Smooth muscle cell (in vitro differentiated cells): ENCODE results near the gene RNU1-3. TPM values are rescaled to one million over a fixed set of nuclear protein-coding genes. Genes with fewer than 3 reads are reported as not detected.
"Not testable (repeated sequence)": the region's sequence is repeated elsewhere in the genome, so short reads cannot be mapped to it uniquely, and the experiment has no call there.

Experiments
- DNase-seq: peaks from one replicate; lab custom pipeline; 2025; ENCODE audit not compliant: unreplicated experiment; lab: John Stamatoyannopoulos, UW
- H2AFZ ChIP-seq: fragments of 200-600 bp; sonication (generic); 2 replicates; pipeline ENCODE4 v1.6.0; 2016; ENCODE audit warnings: antibody characterized with exemption, low read depth, mild to moderate bottlenecking
- H3F3A ChIP-seq: fragments of 200-600 bp; sonication (generic); 2 replicates; pipeline ENCODE4 v1.6.0; 2017; ENCODE audit warnings: antibody characterized with exemption, low read depth
- H3K27ac ChIP-seq: fragments of 200-600 bp; sonication (generic); 2 replicates; pipeline ENCODE4 v1.5.1; 2016; ENCODE audit warnings: low read depth, mild to moderate bottlenecking
- H3K27me3 ChIP-seq: fragments of 200-600 bp; sonication (generic); 2 replicates; pipeline ENCODE4 v1.6.1; 2016; ENCODE audit warnings: low read depth, mild to moderate bottlenecking
- H3K36me3 ChIP-seq: fragments of 200-600 bp; sonication (generic); 2 replicates; pipeline ENCODE4 v1.5.1; 2016; ENCODE audit warnings: low read depth
- H3K4me1 ChIP-seq: fragments of 200-600 bp; sonication (generic); 2 replicates; pipeline ENCODE4 v1.5.1; 2016; ENCODE audit warnings: low read depth
- H3K4me2 ChIP-seq: fragments of 200-600 bp; sonication (generic); 2 replicates; pipeline ENCODE4 v1.6.0; 2016; ENCODE audit warnings: mild to moderate bottlenecking
- H3K4me3 ChIP-seq: fragments of 200-600 bp; sonication (generic); 2 replicates; pipeline ENCODE4 v1.5.1; 2016; ENCODE audit warnings: mild to moderate bottlenecking
- H3K79me2 ChIP-seq: fragments of 200-600 bp; sonication (generic); 2 replicates; pipeline ENCODE4 v1.6.0; 2016; ENCODE audit warnings: low read depth, mild to moderate bottlenecking
- H3K9ac ChIP-seq: fragments of 200-600 bp; sonication (generic); 2 replicates; pipeline ENCODE4 v1.6.0; 2016; ENCODE audit warnings: low read depth
- H3K9me3 ChIP-seq: fragments of 200-600 bp; sonication (generic); replicated peaks from 2 replicates; pipeline ENCODE4 v1.5.1; 2016; ENCODE audit warnings: low read depth
- H4K20me1 ChIP-seq: fragments of 200-600 bp; sonication (generic); 2 replicates; pipeline ENCODE4 v1.6.0; 2016; ENCODE audit warnings: low read depth
- WGBS: methylation state at CpG from one replicate; pipeline ENCODE4 v1.1.7; 2016; ENCODE audit warnings: low lambda C conversion rate; 5-methylcytosine and 5-hydroxymethylcytosine counted together
- polyA plus RNA-seq: library from polyadenylated mRNA; unstranded; fragments of >200 nt; fragmentation: Nextera tagmentation; extraction: Ambion mirVana; gene quantifications from 2 replicates; pipeline ENCODE4 v1.2.1, GENCODE V29; 2016
- total RNA-seq: library from RNA; depleted of rRNA; stranded (reverse); fragments of >200 nt; gene quantifications from 2 replicates; pipeline ENCODE4 v1.2.3, GENCODE V29; 2014

The RNU1-3 gene
- total and polyA plus RNA-seq, 2 experiments from 2014 or later, result under 0.01 to 4.2 TPM

DNA sequence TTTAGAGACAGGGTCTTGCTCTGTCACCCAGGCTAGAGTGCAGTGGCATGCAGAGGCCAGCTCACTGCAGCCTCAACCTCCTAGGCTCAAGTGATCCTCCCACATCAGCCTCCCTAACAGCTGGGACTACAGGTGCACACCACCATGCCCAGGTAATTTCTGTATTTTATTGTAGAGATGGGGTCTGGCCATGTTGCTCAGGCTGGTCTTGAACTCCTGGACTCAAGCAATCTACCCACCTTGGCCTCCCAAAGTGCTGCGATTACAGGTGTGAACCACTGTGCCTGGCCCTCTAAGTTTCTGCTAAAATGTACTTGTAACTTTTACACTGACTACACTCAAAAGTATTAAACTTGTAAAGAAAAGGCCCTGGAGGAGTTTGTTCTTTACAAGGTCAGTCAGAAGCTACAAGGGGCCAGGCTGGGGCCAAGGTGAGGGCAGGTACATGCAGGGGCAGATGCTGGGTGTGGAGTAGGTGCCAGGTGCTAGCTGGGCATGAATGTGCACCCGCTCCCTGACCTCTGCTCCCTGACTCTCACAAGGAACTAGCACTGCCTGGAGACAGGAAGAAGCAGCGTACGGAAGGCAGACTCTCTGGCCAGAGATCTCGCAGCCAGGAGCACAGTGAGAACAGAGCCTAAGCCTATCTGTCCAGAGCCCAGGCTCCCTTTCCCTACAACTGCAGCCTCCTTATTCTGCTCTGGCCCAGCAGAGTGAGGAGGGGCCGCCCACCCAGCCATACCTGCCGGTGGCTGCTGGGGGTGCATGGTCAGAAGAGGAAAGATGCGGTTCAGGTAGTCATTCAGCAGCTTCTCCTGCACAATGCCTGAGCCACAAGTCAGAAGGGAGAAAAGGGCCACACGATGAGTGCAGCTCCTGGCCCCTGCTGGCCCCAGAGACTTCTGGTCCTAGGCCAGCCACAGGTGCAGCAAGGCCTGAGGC, 24.5 kb downstream of the RNU1-3 start:
- H3K36me3 ChIP-seq, H3K27me3 ChIP-seq, DNase-seq, H3K27ac ChIP-seq, H3F3A ChIP-seq, H3K9me3 ChIP-seq, H3K4me3 ChIP-seq, H2AFZ ChIP-seq, H3K4me2 ChIP-seq, H3K9ac ChIP-seq: not testable (repeated sequence)
- peaks cover 16% of the 10 kb centered on the region for H3K4me1 ChIP-seq
- 77% methylated on average over 6 of the region's 9 CpGs for WGBS
- peaks cover 24% of the 10 kb centered on the region for H4K20me1 ChIP-seq
- peaks cover 49% of the 10 kb centered on the region for H3K79me2 ChIP-seq

DNA sequence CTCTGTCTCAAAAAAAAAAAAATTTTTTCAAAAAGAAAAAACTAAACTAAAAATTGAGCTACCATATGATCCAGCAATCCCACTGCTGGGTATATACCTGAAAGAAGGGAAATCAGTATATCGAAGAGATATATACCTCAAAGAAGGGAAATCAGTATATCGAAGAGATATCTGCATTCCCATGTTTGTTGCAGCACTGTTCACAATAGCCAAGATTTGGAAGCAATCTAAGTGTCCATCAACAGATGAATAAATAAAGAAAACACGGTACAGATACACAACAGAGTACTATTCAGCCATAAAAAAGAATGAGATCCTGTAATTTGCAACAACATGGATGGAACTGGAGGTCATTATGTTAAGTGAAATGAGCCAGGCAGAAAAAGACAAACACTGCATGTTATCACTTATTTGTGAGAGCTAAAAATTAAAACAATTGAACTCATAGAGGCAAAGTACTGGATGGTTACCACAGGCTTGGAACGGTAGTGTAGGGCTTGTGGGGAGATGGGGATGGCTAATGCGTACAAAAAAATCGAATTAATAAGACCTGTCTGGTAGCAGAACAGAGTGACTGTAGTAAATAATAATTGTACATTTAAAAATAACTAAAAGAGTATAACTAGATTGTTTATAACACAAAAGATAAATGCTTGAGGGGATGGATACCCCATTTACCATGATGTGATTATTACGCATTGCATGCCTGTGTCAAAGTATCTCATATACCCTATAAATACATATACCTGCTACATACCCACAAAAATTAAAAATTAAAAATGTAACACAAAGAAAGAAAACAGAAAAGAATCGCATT, 25.4 kb downstream of the RNU1-3 start:
- H3K79me2 ChIP-seq, result peaks cover 54% of the 10 kb centered on the region
- not testable (repeated sequence) for H3K9me3 ChIP-seq, H3K27me3 ChIP-seq, H3K4me2 ChIP-seq, H3K4me3 ChIP-seq, H3K27ac ChIP-seq, H3K9ac ChIP-seq, H2AFZ ChIP-seq, H3F3A ChIP-seq, H3K36me3 ChIP-seq, DNase-seq
- H3K4me1 ChIP-seq, result peaks cover 16% of the 10 kb centered on the region
- 96% methylated on average over 8 of the region's 8 CpGs for WGBS
- H4K20me1 ChIP-seq, result peaks cover 31% of the 10 kb centered on the region

DNA sequence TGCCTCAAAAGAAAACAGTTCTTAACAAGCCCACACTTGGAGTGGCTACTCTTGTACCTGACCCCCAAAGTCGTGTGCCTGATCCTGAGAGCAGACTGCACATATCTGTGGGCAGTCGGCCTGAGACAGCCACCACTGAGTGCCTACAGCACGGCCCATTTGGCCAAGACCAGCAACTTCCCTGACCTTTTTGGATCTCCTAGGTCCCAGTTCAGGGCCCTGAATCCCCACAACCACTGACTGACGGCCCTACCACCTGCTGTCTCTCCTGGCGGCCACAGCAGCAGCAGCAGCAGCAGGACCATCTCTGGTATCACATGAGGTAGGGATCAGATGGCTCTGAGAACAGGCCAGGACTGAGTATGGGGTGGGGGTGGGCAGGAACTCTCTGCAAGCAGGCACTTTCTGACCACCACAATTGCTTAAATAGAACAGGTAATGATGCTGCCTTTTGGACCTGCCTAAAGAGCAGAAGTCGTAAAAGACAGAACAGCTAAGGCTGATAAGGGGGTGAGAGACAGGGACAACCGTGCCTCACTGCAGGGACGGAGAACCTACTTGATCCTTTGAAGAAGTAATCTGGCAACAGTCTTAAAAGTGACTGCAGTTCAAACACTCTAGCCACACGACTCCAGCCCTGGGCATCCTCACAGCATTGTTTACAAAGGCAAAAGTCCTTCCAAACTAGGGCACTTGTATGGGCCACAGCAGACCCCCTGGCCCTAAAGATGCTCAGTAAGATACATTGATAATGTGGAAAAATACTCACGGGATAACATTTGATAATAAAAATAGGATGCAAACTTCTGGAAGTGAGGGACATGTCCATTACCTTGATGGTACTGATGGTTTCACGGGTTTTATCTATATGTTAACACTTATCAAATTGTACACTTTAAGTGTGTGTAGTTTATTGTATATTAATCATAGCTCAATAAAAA, 27.4 kb downstream of the RNU1-3 start:
- H3K36me3 ChIP-seq, DNase-seq, H3K9ac ChIP-seq, H3K27ac ChIP-seq, H3K27me3 ChIP-seq, H2AFZ ChIP-seq, H3K4me2 ChIP-seq, H3K4me1 ChIP-seq, H3K4me3 ChIP-seq, H3F3A ChIP-seq, H3K9me3 ChIP-seq: not testable (repeated sequence)
- H3K79me2 ChIP-seq, result peaks cover 62% of the 10 kb centered on the region
- 76% methylated on average over 11 of the region's 11 CpGs for WGBS
- peaks cover 41% of the 10 kb centered on the region for H4K20me1 ChIP-seq

DNA sequence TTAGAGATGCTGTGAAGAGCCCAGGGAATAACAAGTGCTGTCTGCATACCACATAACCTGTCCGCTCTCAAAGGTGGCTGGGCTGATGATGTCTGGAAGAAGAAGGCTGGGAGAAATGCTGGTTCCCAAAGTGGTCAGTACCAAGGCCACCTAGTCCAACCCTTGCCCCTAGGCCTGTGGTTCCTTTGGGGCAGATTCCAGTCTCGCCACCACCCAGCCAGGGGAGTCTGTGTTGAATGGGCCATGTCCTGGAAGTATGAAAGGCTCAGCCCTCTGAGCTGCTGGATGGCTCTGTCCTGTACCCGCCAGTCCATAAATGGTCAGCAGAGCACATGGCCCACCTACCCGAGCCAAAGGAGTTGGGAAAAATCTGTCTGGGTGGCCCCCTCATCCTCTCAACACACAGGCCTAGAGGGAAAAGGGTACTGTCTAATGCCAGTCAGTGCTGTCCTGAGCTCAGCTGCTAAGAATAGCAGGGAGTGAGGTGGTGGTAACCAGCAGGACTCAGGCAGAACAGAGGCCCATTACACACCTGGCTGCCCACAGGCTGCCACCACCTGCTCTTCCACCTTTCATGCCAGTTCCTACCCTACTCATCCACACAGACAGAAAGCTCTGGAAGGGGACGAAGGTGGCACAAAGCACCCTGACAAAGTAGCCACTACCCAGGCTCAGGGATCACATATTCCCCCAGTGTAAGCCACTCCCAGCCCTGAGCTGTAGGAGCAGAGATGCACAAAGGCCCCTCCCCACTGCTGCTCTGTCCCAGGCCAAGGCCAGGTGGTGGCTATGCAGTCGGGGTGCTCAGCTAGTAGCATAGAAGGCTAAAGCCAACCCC, 28.6 kb downstream of the RNU1-3 start:
- not testable (repeated sequence) for H3K4me2 ChIP-seq, H3K4me1 ChIP-seq, H3K27ac ChIP-seq, H3K9ac ChIP-seq, DNase-seq, H3K36me3 ChIP-seq, H3K27me3 ChIP-seq, H3F3A ChIP-seq, H2AFZ ChIP-seq, H3K9me3 ChIP-seq, H3K4me3 ChIP-seq
- peaks cover 47% of the 10 kb centered on the region for H4K20me1 ChIP-seq
- WGBS, result 96% methylated on average over 6 of the region's 6 CpGs
- H3K79me2 ChIP-seq, result peaks cover 52% of the 10 kb centered on the region

DNA sequence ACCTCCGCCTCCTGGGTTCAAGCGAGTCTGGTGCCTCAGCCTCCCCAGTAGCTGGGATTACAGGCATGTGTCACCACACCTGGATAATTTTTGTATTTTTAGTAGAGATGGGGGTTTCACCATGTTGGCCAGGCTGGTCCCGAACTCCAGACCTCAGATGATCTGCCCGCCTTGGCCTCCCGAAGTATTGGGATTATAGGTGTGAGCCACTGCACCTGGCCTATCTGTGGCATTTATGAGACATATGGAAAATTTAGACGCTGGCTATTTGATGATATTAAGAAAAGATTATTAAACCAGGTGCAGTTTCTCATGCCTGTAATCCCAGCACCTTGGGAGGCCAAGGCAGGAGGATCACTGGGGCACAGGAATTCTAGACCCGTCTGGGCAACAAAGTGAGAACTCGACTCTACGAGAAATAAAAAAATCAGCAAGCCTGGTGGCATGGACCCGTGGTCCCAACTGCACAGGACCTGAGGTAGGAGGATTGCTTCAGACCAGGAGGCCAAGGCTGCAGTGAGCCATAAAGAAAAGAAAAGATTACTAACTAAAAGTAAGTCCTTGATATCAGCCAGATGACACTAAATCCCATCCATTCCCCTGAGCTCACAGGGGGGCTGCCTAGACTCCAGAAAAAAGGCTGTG, 30.1 kb downstream of the RNU1-3 start:
- not testable (repeated sequence) for H2AFZ ChIP-seq, H3K9me3 ChIP-seq, H3K27ac ChIP-seq, H3K27me3 ChIP-seq, DNase-seq, H3K36me3 ChIP-seq, H3K4me3 ChIP-seq, H3K9ac ChIP-seq, H3K4me1 ChIP-seq, H3K4me2 ChIP-seq, H3F3A ChIP-seq
- 88% methylated on average over 10 of the region's 10 CpGs for WGBS
- peaks cover 38% of the 10 kb centered on the region for H3K79me2 ChIP-seq
- peaks cover 44% of the 10 kb centered on the region for H4K20me1 ChIP-seq

DNA sequence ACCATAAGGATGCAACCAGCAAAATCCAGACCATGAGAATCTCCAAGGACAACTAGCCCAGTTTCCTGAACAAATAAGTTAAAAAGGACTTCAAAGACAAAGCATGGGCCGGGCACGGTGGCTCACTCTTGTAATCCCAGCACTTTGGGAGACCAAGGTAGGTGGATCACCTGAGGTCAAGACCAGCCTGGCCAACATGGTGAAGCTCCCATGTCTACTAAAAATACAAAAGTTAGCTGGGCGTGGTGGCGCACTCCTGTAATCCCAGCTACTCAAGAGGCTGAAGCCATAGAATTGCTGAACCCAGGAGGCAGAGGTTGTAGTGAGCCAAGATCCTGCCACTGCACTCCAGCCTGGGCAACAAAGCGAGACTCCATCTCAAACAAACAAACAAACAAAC, 30.8 kb downstream of the RNU1-3 start:
- WGBS, result 97% methylated on average over 5 of the region's 5 CpGs

More for the DNA sequence above, 30.8 kb downstream of the RNU1-3 start:
- H3K4me1 ChIP-seq, H3K4me3 ChIP-seq, H3K27me3 ChIP-seq, H3K4me2 ChIP-seq, H2AFZ ChIP-seq, H3F3A ChIP-seq, H3K9ac ChIP-seq, H3K27ac ChIP-seq, DNase-seq, H3K9me3 ChIP-seq, H3K36me3 ChIP-seq: not testable (repeated sequence)
- H4K20me1 ChIP-seq, result peaks cover 44% of the 10 kb centered on the region
- H3K79me2 ChIP-seq, result peaks cover 31% of the 10 kb centered on the region
